ENCODE results near the gene TMEM200A. TPM values are rescaled to one million over a fixed set of nuclear protein-coding genes. Genes with fewer than 3 reads are reported as not detected.
A peak's percentile ranks its signal among the peaks of the same experiment; 100 is the strongest.

The TMEM200A gene
- total RNA-seq, 1 donor: 137 TPM

DNA sequence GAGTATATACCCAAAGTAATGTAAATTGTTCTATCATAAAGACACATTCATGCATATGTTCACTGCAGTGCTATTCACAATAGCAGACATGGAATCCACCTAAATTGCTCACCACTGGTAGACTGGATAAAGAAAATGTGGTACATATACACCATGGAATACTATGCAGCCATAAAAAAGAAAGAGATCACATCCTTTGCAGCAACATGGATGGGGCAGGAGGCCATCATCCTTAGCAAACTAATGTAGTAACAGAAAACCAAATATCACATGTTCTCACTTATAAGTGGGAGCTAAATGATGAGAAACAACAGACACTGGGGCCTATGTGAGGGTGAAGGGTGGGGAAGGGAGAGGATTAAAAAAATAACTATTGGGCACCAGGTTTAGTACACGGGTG is 11.5 kb upstream of the TMEM200A start:
- TF ChIP-seq, protein P1, sequence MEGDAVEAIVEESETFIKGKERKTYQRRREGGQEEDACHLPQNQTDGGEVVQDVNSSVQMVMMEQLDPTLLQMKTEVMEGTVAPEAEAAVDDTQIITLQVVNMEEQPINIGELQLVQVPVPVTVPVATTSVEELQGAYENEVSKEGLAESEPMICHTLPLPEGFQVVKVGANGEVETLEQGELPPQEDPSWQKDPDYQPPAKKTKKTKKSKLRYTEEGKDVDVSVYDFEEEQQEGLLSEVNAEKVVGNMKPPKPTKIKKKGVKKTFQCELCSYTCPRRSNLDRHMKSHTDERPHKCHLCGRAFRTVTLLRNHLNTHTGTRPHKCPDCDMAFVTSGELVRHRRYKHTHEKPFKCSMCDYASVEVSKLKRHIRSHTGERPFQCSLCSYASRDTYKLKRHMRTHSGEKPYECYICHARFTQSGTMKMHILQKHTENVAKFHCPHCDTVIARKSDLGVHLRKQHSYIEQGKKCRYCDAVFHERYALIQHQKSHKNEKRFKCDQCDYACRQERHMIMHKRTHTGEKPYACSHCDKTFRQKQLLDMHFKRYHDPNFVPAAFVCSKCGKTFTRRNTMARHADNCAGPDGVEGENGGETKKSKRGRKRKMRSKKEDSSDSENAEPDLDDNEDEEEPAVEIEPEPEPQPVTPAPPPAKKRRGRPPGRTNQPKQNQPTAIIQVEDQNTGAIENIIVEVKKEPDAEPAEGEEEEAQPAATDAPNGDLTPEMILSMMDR (IDR thresholded peaks at IDR 0.05; ENCODE audit: insufficient read depth, low read length): no peak
- H3K4me3 ChIP-seq (ENCODE audit: low read depth, low read length): no peak overlapping the region
- DNase-seq (ENCODE audit: low read depth): no peak

DNA sequence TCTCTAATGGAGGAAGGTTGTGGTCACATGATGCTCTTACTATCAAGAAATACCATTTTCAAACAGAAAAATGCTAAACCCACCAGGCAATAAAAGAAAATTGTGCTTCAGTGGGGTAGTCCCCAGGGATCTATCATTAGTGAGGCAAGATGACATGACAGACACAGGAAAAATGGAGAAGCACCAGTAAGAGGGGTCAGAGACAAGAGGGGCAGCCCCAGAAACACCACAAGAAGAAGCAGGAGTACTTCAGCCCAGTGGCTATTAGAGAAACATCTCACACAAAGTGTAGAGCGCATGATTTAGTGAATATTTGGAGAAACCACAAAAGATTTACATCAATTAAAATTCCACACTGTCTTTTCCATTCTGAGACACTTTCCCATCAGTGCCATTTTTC is 10.2 kb upstream of the TMEM200A start:
- DNase-seq (ENCODE audit: low read depth): no peak
- TF ChIP-seq, protein P1 (IDR thresholded peaks at IDR 0.05; ENCODE audit: insufficient read depth, low read length): no peak
- no peak overlapping the region for H3K4me3 ChIP-seq (ENCODE audit: low read depth, low read length)

DNA sequence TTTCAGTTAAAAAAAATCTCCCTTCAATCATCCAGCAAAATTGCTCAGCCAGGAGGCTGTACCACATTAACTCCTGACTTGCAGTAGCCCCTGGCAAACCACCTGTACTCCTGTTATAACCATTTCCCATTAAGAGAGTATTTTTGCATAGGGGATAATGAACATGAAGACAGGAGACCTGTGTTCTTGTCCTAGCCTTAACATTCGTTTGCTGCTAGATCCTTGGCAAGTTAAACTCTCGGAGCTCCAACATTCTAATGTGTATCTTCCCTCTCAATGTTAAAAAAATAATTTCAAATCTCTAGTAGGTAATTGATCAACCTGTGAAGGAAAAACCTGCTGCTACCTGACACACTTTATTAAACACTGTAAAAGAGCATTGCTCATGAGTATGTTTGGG is 8.4 kb upstream of the TMEM200A start:
- DNase-seq (ENCODE audit: low read depth): no peak
- no peak overlapping the region for H3K4me3 ChIP-seq (ENCODE audit: low read depth, low read length)
- TF ChIP-seq, protein P1 (IDR thresholded peaks at IDR 0.05; ENCODE audit: insufficient read depth, low read length): no peak

DNA sequence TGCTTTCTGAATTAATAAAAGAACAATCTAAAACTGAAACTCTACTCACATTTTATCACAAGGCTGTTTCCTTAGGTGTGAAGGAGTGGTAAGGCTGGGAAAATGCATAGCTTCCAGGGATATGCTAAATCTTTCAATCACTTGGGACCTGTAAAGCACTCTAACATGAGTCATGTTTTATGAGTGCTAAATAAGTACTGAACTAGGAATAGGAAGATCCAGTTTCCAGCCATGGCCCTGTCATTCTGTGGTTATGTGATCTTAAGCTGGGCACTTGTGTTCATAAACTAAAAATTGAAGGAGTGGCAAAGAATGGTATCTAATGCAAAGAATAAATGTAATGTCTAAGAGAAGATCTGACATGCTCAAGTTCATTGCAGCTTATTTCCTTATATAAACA is 6.1 kb upstream of the TMEM200A start:
- no peak overlapping the region for H3K4me3 ChIP-seq (ENCODE audit: low read depth, low read length)
- TF ChIP-seq, protein P1 (IDR thresholded peaks at IDR 0.05; ENCODE audit: insufficient read depth, low read length): no peak
- DNase-seq (ENCODE audit: low read depth): no peak

DNA sequence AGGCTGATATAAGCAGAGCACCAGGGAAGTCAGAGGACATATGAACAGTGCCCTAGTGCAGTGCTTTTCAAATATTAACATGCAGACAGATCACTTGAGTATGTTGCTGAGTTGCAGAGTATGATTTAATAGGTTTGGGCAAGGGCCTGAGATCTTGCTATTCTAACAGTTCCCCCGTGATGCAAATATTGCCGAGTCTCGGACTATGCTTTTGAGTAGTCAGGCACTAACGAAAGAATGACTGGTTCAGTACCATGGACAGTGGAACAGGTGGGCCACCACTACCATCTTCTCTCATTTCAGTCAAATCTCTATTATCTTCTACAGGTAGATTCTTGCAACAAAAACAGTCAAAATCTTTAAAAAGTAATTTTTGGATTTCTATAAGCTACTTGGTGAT is 3.7 kb upstream of the TMEM200A start:
- no peak for DNase-seq (ENCODE audit: low read depth)
- TF ChIP-seq, protein P1 (IDR thresholded peaks at IDR 0.05; ENCODE audit: insufficient read depth, low read length): no peak
- H3K4me3 ChIP-seq (ENCODE audit: low read depth, low read length): peak overlapping the region; percentile 23

DNA sequence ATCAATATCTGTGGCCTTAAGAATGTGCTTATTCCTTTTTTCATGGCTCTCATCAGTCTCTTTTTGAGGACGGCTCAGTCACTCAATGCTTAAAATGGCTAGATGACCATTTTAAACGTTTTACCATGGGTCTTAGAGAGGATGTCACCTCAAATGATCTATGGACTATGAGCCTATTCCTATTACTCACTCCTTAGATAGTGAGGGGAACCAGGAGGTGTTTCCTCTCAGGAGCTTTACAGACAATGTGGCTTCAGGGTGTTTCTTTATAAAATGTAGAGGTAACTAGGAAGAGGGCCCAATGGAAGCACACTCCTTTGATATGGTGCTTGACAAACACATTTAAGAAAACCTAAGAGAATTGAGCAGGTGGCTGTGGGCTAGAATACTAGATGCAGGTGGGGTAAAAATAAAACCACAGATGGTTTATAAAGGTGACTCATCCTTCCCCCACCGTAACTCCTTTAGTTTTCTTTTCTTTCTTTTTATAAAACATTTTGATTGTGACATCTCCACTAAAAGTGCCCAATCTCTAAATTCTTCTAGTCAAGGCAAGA is 1.5 kb upstream of the TMEM200A start:
- no peak for DNase-seq (ENCODE audit: low read depth)
- H3K4me3 ChIP-seq (ENCODE audit: low read depth, low read length): peak overlapping the region; percentile 90
- TF ChIP-seq, protein P1 (IDR thresholded peaks at IDR 0.05; ENCODE audit: insufficient read depth, low read length): no peak

Measured in fibroblast of the aortic adventitia (primary cell).